CD4-positive, alpha-beta T cell treated with Interleukin-17A for 4 hours (primary cell): Measurements from ENCODE around the gene ALDOA.
A peak's percentile ranks its signal among the peaks of the same experiment; 100 is the strongest.
"Not testable (repeated sequence)": the region's sequence is repeated elsewhere in the genome, so short reads cannot be mapped to it uniquely, and the experiment has no call there.

ENCODE experiments used
- DNase-seq: peaks from one replicate; pipeline ENCODE4 v3.0.0-alpha.2; 2020; ENCODE audit warnings: mixed read lengths

The ALDOA gene

GRCh38 chr16:30065102-30065942 lies at the start of gene ALDOA:
ALDOA (plus strand) TSS chr16:30065760; CDS start chr16:30066898, 1,138 bp downstream.
- DNase-seq: peak; percentile 96

- no peak for DNase-seq
Measured at GRCh38 chr16:30016555-30017276, 48.8 kb upstream of the ALDOA start.

DNA sequence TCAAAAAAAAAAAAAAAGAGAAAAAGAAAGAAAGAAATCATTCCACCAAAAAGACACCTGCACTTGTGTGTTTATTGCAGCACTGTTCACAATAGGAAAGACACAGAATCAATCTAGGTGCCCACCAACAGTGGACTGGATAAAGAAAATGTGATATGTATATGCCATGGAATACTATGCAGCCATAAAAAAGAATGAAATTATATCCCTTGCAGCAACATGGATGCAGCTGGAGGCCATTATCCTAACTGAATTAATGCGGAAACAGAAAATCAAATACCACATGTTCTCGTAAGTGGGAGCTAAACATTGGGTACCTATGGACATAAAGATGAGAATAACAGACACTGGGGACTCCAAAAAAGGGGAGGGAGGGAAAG lies 48.3 kb upstream of the ALDOA start:
- no peak for DNase-seq

GRCh38 chr16:30017937-30018336 lies 47.6 kb upstream of the ALDOA start:
- not testable (repeated sequence) for DNase-seq

GRCh38 chr16:30018731-30019158 lies 46.8 kb upstream of the ALDOA start:
- DNase-seq: no peak

DNA sequence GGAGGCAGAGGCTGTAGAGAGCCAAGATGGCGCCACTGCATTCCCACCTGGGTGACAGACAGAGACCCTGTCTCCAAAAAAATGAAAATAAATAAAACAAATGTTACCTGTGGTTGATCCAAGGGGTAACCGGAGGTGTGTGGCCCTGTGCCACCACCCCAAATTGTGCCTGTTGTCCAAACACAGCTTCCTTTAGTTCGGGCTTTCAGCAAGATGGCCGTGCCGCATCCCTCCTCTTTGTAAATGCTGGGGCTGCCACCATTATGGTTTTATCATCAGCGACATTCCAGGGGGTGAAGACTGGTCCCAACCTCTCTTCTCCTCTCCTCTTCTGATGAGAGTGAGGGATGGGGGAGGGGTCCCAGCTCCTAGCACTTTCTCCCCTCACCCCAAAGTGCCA lies 42.7 kb upstream of the ALDOA start, which contains the start of gene C16orf92:
C16orf92 (plus strand) TSS at position 312 of the 400 bp plus-strand sequence. CDS start 143 bp downstream, outside the sequence.
- DNase-seq: no peak

- no peak for DNase-seq
Measured at GRCh38 chr16:30023586-30023985, 42.0 kb upstream of the ALDOA start.

DNA sequence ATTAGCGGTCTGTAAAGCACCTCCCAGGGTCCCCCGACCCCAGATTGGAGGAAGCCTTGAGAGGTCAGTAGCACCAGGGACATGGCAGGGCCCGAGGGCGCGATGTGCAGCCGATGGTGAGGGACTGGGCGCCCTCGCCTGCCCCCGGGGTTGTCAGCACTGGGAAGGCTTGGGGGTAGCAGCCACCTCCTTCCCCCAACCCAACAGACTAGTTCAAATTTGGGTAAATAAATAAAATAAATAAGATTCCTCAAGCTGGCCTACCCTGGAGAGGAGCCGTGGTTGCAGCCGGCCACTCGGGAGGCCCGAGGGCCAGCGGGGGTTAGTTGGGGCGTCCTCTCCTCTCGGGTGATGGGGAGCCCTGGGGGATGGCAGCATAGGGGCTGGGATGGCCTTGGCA lies 41.1 kb upstream of the ALDOA start:
- no peak for DNase-seq

DNA sequence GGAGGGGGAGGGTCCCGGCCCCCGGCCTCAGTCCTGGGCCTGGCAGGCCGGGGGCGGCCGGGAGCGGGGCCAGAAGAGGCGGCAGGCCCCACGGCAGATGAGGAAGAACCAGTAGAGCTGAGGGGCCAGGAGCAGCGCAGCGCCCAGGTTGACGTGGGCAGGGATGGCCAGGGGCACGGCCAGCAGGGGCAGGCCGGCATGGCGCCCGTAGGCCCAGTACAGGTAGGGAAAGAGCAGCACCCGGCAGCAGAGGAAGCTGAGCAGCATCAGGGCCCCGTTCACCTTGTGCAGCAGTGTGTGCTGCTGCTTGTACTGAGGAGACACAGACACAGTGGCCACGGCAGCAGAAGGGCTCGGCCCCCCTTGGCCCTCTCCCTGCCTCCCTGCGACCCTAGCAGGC lies 40.4 kb upstream of the ALDOA start:
- no peak for DNase-seq

- no peak for DNase-seq
Measured at GRCh38 chr16:30025574-30025973, 40.0 kb upstream of the ALDOA start.

DNA sequence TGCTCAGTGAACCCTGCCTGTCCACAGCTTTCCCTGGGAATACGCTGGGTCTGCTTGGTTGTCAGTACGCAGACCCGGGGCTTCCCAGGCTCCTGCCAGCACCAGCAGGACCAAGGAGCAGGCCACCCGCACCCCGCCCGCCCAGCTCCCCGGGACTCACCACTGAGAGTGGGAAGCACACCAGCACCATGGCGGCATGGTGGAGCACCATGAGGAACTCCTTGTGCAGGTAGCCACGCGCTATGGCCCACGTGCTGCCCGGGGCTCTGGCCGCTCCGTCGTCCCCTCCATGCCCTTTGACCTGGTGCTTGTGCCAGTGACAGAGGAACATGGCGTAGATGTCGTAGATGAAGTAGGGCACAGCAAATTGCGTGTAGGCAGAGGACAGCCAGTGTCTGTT lies 39.1 kb upstream of the ALDOA start:
- no peak for DNase-seq

- DNase-seq: no peak
Measured at GRCh38 chr16:30027588-30028437, 37.7 kb upstream of the ALDOA start.

- peak; percentile 28 for DNase-seq
Measured at GRCh38 chr16:30028438-30029076, 37.0 kb upstream of the ALDOA start.

DNA sequence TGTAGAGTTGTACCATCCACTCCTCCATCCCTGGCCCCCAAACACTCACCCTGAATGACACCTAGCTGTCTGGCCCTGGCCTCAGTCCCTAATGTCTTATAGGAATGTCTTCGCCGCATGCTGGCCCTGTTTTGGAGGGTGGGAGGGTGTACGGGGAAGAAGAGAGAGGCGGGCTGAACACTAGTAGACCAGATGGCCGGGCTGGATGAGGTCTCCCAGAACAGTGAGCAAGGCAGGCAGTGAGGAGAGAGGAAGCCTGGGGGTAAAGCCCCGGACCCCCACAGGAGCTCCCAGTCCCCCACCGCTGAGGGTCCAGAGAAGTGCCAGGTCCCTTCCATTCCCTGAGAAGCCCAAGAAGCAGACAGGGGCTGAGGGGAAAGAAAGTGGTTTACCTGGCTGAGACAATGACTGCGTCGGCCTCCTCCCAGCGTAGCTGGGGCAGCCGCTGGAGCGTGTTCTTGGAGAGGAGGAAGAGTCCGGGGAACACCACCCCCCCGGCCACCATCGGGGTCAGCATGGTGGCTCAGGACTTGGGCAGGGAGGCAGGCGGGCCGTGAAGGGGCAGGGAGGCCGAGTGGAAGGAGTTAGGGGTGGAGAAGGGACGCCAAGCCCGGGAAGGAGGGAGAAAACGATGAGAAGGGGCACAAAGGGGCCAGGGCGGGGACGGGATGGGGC lies 35.4 kb upstream of the ALDOA start:
- no peak for DNase-seq

GRCh38 chr16:30030841-30031413 lies 34.6 kb upstream of the ALDOA start, which contains the start of gene TLCD3B:
TLCD3B (minus strand) TSS chr16:30031271; CDS start chr16:30030527, 744 bp downstream.
- peak; percentile 34 for DNase-seq

GRCh38 chr16:30031477-30031918 lies 34.1 kb upstream of the ALDOA start:
- DNase-seq: no peak

DNA sequence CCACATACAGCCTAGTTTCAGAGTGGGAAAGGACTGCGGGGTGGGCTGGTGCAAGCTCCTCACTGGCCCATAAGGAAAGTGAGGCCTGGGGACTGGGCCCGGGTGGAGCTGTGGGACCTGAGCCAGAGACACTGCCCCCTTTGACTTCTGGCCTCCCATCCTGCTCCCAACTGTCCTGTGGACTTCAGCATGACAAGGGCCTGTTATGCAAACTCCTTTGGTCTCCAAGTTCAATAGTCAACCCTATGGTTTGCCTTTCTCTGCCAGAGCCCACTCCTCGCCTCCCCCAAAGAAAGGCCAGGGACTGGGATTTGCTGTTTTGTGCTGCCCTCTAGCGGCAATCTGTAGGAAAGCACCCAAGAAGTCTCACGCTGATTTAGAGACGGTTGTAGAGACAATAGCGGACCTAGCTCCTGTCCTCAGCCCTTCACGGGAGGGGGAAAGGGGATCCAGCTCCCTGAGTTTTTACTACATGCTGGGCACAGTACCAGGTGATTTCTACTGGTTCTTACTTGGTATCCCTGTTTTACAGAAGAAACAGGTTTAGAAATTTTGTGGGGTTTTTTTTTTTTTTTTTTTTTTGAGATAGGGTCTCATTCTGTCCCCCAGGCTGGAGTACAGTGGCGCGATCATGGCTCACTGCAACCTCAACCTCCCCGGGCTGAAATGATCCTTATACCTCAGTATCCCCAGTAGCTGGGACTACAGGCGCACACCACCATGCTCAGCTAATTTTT lies 33.3 kb upstream of the ALDOA start:
- DNase-seq: peak; percentile 68

GRCh38 chr16:30033270-30033669 lies 32.3 kb upstream of the ALDOA start:
- DNase-seq: no peak

DNA sequence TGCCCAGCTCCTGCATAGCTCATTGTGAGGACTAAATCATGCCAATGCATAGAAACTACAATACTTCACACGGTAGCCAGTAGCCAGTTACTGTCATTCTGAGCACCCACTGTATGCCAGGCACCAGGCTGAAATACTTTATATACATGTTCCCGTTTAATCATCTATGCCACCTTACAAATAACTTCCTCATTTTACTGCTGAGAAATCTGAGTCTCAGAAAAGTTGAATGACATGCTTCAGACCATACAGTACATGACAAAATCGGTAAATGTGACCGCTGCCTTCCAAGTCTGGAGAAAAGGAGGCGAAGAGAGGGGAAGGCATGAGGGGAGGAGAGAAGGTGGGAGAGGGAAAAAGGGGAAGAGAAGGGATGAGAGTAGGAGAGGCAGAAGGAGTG lies 25.3 kb upstream of the ALDOA start:
- no peak for DNase-seq

DNA sequence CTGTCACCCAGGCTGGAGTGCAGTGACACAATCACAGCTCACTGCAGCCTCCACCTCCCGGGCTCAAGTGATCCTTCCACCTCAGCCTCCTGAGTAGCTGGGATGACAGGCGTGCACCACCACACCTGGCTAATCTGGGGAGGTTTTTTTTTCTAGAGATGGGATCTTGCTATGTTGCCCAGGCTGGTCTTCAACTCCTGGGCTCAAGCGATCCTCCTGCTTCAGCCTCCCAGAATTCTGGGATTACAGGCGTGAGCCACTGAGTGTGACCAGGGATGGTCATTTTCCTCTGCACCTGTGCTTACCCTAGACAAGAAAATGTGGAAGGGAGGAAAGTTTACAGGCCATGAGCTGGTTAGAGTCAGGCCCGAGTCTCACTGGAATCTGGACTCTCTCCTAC lies 24.9 kb upstream of the ALDOA start:
- DNase-seq: not testable (repeated sequence)

- peak; percentile 37 for DNase-seq
Measured at GRCh38 chr16:30041841-30042240, 23.7 kb upstream of the ALDOA start.
